HFF-Myc (cell line): ENCODE measurements around the gene DNER.

Experiments
- DNase-seq: peaks from one replicate; pipeline ENCODE4 v3.0.0-alpha.2; 2011; ENCODE audit warnings: low read depth; ENCODE audit errors: extremely low read depth
- H3K4me3 ChIP-seq: replicated peaks from 2 replicates; pipeline ENCODE4 v1.5.1; 2011; ENCODE audit warnings: low read depth, mild to moderate bottlenecking, control low read depth, low read length
- CTCF ChIP-seq: IDR thresholded peaks from 2 replicates; pipeline ENCODE4 v1.5.1; 2012; ENCODE audit warnings: mild to moderate bottlenecking, low read depth, low read length, control low read depth; ENCODE audit errors: missing control alignments

DNER gene

GRCh38 chr2:229363185-229363814 lies 351.1 kb downstream of the DNER start:
- H3K4me3 ChIP-seq, result no peak overlapping the region
- no peak for DNase-seq
- TF ChIP-seq CTCF, result no peak

- H3K4me3 ChIP-seq, result no peak overlapping the region
- DNase-seq, result no peak
- TF ChIP-seq CTCF, result no peak
Measured at GRCh38 chr2:229350883-229351282, 363.5 kb downstream of the DNER start.

- DNase-seq, result no peak
- H3K4me3 ChIP-seq, result no peak overlapping the region
- TF ChIP-seq CTCF, result no peak
Measured at GRCh38 chr2:229350117-229350805, 364.1 kb downstream of the DNER start.

DNA sequence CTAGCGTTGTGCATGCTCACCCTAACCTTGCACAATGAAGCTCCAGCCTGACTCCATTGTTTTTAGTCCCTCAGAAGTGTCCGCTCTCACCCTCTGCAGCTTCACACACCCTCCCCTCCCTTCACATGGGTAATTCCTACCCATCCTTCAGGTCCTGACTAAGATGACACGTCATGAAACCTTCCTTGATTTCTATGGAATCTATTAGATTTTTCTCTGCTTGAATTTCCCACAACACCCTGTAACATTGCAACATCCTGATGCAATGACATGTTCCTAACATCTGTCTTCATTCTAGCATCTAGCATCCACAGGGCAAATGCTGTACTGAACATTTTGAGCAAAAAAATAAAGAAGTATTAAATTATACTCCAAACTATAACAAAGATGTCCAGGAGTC lies 366.2 kb downstream of the DNER start:
- TF ChIP-seq CTCF, result no peak
- no peak overlapping the region for H3K4me3 ChIP-seq
- no peak for DNase-seq

DNA sequence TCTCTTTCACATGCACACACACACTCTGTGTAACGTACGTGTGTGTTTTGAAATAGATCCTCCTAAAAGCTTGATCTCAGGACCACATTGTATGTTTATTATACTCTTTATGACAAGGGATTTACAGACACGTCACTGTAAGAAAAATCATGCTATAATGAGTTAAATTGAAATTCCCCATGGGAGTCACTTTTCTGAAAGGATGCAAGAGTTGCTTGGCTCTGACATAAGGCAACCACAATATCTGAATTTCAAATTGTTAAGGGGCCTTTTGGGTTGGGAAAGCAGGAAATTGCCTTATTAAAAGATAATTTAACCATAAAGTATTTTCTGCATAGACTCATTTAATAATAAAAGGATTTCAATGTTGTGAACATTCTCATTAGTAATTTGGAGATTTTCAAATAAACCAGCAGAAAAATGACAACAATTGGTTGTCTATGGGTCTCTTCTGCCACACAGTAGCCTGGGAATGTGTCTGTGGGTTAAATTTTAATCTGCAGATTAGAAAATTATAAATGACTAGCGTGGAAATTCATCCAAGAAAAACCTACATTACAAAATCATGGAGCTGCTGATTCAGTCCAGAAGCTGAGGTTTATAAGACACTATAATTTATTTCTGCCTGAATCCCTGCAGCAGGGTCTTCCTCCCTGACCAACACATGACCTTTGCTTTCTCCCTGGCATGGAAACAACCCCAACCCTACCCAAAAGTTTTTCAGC lies 367.4 kb downstream of the DNER start:
- no peak overlapping the region for H3K4me3 ChIP-seq
- no peak for DNase-seq
- no peak for TF ChIP-seq CTCF

DNA sequence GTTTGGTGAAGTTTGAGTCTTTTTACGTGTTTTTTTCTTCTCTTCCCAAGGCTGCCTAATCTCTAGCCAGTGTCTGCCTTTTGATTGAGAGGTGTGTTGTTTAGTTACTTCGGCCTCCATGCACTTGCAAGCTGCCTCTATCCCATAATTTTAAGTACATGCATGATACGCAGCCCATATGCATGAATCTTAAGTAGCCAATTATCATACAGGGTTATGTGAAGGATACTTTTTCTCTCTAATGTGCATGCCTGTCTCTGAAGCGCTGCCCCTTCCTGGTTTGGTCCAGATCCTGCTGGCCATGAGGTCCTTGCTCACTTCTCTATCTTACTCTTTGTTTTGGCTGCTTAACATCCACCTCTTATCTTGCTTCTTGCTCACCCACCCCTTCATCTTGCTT lies 369.4 kb downstream of the DNER start:
- no peak for DNase-seq
- TF ChIP-seq CTCF, result no peak

More for the DNA sequence above, 369.4 kb downstream of the DNER start:
- no peak overlapping the region for H3K4me3 ChIP-seq
